GM08714 (cell line): ENCODE results near the gene RNF144A.

Experiments used
- H3K4me3 ChIP-seq: fragments of 200-500 bp; sonication (Bioruptor generic); 2 replicates; pipeline ENCODE4 v1.5.1; 2014; ENCODE audit warnings: mild to moderate bottlenecking, low read length, inconsistent platforms
- ZNF274 ChIP-seq: IDR thresholded peaks from 2 replicates; pipeline ENCODE4 v1.6.1; 2012; ENCODE audit warnings: mild to moderate bottlenecking, low read depth, low read length

The RNF144A gene

DNA sequence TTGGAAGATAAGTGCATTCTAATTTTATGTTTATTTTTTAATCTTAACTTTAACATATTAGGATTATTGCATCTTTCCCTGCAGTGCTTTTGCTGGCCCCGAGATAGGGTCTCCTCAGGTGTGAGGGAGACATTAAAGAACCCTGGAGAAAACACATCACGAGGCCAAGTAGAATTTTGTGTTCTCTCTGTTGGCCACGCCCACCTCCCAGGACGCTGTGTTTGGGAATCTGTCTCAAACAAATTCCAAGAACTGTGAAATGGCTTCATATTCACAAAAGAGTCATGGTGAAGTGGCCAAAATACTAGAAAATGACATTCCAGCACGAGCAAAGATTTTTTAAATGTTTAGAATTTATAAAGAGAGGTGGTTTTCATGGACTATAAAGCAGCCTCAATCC, 27.3 kb downstream of the RNF144A start:
- no peak overlapping the region for H3K4me3 ChIP-seq

DNA sequence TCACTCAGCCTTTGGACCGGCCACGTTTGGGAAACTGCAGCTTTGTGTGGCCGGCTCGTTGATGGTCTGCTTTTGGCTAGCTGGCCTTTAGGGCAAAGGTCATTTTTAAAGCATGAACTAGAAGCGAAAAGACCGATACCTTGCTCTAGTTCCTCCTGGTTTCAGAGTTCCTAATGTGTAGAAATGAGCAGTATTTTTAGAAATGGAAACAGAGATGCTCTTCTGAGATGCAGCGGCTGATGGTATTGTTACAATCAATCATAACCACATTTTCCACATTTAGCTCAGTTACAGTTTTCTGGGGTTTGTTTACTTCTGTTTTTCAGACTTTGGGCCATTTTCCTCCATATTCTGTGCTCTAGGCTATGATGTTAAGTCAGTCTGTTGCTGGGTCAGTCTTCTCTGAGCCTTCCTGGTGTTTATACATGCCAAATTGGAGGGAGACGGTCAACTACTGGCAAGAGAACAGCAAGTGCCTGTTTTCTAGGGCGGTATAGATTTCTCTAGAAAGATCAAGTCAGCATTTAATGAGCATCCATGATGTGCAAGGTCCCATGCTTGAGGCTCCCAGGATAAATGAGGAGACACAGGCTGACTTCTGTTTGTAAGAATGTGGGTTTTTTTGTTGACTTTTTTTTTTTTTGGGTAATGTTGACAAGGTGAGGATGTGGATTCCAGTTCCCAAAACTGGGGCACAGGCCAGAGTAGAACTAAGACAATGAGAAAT, 28.0 kb downstream of the RNF144A start:
- no peak for TF ChIP-seq ZNF274
- H3K4me3 ChIP-seq = peak overlapping the region; percentile 47; the same call in 1 of the 2 replicates

More for the DNA sequence above, 27.3 kb downstream of the RNF144A start:
- no peak for TF ChIP-seq ZNF274

DNA sequence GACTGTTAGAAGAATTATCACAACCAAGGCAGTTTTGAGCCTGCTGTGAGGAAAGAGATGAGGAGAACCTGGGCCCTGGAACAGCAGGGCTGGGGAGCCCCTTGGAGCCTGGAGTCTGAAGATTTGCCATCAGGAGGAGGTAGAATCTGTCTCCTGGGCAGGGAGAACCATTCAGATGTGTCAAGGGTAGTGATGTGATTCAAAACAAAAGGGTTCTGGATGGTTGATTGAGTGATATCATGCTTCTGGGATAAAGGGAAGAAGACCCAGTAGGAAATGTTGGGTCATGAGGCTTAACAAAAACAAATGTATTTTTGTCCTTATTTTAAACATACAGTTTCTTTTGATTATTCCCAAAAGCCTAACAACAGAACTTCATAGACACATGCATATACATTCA, 28.6 kb downstream of the RNF144A start:
- no peak overlapping the region; the same call in 1 of the 2 replicates for H3K4me3 ChIP-seq
- no peak for TF ChIP-seq ZNF274

DNA sequence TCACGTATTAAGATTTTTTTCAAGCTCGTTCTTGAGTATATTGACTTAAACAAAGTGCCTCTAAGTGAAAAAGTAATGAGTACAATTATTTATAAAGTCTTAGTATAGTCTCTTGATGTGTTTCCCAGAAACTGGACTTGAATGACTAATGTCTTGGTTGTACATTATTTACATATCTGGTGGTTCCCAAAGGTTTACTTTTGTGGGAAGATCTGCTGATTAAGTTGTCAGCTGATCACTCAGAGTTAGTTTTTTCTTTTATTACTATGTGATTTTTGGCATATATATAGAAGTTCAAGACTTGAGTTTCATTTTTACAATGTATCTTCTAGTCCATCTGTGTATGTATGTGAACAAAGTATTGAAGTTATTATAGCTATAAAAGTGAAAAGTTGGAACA, 29.5 kb downstream of the RNF144A start:
- no peak overlapping the region for H3K4me3 ChIP-seq
- TF ChIP-seq ZNF274 = no peak

DNA sequence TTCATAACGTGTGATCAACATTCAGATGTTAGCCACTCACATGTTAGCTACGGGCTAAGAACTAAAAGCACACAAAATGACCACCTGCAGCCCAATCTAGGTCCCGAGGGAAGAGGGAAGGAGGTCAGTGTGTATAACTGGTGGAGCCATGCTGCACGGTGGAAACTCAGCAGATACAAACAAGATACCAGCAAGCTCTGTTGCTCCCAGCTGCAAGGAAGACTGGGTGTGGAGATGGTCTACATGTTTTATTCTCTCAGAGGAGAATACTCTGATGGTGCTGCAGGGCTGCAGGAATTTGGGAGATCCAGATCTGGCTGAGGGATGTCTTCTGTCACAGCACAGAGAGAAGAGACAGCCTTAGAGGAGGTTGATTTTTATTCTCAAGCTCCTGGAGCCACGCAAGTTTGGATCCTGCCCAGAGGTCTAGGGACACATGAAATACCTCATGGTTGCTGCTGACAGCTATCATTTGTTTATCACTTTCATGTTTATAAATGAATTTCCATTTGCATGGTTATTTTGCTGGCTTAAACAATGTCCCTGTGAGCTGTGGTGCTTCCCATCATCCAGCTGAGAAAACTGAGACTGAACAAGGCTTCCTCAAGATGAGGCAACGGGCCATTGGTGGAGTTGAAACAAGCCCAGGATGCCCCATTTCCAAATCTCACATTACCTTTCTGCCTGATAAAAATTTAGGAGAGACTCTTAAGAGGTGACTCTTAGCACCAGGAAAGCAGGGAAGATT, 30.9 kb downstream of the RNF144A start:
- TF ChIP-seq ZNF274 = no peak

DNA sequence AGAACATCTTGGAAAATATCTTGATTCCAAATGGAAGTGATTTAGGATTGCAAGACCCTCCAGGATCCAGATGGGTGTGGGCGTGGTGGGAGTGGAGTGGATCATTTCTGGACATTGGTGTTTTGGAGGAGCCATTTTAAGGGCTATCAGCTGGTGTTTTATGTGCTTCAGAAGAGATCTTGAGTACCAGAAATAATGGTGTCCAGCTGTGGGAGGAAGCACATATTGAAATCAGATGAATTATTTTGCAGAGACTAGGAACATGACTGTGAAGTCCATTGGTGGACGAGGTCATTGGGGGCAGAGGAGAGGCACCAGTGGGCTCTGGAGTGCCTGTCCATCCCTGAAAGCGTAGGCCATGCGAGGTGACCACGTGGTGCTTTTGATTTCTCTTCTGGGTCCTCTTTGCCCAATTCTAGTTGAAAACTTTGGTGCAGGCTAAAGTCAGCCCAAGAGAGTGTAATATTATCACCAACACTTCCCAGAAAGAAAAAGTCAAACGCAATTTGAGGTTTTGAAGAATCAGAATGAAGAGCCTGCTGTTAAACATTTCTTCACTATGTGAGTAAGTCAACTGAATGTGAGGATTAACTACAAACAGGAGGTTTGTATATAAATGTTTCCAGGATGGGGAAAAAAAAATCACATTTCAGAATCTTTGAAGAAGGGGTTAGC, 31.6 kb downstream of the RNF144A start:
- TF ChIP-seq ZNF274 = no peak
- H3K4me3 ChIP-seq = no peak overlapping the region

More for the DNA sequence above, 30.9 kb downstream of the RNF144A start:
- H3K4me3 ChIP-seq = no peak overlapping the region

DNA sequence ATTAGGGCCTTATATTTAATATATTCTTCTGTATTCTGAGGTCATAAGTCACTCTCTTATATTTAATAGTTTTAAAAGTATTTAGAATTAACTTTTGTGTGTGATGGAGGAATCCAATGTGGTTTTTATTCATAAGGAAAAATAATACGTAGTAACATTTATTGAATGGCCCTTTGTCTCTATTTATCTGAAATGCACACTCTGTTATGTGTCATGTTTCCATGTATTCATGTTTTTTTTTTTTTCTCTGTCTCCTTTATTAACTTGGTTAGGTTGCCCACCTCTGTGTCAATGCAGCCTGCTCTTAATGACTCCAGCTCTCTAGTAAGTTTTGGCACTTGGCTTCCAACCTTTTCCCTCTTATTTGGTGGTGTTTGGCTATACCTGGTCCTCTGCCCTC, 33.8 kb downstream of the RNF144A start:
- TF ChIP-seq ZNF274 = no peak
- no peak overlapping the region for H3K4me3 ChIP-seq

DNA sequence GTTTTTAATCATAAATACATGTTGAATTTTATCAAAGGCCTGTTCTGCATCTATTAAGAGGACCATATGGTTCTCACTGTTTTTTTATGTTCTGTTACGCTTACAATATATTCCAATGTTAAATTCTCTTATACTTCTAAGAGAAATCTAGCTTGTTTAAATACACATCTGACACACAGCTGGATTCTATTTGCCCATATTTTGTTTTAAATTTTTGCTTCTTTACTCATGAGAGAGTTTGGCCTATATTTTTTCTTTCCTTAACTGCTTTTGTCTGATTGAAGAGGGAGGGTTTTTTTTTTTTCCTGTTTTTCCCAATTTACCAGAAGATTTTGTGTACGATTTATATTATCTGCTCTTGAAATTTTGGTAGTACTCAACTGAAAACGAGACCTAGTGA, 34.9 kb downstream of the RNF144A start:
- TF ChIP-seq ZNF274 = no peak
- no peak overlapping the region for H3K4me3 ChIP-seq

DNA sequence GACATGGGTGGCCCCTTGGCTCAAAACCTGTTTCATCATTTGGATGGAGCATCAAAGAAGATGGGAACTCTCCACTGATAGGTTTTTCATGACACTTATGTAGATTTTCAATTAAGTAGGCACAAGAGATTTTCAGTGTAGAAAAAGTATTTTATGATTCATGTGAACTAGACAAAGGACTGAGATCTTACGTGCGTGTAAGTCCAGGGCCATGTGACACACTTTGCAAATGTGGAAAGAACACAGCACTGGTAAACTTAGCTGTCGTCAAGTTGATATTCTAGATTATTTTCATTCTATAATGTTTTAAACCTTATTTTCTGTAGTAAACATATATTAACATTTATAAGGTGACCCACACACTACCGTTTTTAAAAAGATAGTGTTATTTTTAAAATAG, 37.4 kb downstream of the RNF144A start:
- no peak for TF ChIP-seq ZNF274
- no peak overlapping the region for H3K4me3 ChIP-seq

DNA sequence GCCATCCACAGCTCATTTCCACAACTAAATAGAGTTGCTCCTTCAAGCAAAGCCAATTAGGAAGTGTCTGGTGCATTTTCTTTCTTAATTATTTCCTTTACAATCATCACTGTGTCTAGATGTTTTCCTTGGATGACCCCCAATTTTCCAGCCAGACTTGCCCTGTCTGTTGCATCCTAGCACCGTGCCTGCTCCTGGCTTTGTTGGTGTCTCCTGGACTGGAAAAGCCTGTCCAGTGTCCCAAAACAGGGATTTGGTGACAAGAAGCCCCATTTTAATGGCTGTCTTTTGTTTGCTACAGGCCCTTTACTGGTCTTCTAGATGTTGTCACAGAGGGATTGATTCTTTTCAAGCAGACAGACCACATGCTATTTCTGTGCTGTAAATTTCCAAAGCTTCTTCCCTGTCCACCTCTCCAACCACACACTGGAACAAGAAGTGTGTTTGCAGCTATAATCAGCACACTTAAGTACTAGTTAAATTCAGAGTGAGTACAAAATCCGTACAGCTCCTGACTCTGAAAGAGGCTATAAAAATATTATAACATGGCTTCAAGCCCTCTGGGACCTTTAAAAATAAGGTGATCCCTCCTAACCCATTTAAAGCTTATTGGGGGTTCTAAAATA, 38.4 kb downstream of the RNF144A start:
- H3K4me3 ChIP-seq = no peak overlapping the region
- TF ChIP-seq ZNF274 = no peak

DNA sequence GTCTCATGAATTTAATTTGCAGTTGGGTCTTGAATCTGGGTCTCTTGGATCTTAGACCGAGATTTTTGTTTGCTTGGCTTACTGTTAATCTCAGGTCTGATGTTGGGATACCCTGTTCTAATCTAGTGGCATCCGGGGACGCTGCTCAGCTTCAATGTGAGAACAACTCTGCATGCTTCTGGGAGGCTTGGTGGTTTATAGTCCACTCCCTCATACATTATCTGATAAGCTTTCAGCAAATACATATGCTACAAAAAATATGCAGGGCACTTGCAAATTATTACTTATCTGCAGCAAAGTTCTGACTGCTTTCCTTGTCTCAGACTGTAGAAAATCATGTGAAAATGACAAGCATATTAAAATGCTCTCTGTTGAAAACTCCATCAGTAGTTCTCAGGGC, 39.4 kb downstream of the RNF144A start:
- TF ChIP-seq ZNF274 = no peak

DNA sequence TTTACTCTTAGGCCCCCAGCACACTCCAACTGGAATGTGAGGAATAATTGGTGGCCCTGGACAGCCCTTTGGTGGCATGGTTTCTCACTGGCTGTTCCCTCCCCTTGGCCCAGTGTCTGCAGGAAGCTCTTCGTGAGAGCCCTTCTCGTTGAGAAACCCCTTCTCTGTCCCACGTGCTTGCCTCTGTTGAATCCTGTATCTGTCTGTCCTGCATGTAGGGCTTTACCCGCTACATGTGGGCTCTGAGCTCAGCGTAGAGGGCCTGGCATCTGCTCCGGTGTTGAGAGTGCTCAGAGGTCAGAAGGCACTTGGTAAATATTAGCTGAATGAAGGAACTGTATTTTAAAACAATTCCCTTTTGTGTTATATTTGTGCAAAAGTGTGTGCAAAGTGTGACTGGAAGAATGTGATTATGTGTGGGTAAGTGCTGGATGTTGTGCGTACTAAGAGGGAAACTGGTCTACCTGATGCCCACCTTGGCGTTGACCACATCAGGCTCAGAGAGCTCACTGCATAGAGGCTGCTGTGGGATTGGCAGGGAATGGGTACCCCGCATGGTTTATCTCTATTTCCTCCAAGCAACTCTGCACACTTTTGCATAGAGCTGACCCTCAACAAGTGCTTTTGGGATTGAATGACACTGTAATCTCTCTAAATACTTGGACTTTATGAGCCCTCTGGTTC, 40.0 kb downstream of the RNF144A start:
- no peak for TF ChIP-seq ZNF274
- H3K4me3 ChIP-seq = no peak overlapping the region

More for the DNA sequence above, 39.4 kb downstream of the RNF144A start:
- no peak overlapping the region for H3K4me3 ChIP-seq

DNA sequence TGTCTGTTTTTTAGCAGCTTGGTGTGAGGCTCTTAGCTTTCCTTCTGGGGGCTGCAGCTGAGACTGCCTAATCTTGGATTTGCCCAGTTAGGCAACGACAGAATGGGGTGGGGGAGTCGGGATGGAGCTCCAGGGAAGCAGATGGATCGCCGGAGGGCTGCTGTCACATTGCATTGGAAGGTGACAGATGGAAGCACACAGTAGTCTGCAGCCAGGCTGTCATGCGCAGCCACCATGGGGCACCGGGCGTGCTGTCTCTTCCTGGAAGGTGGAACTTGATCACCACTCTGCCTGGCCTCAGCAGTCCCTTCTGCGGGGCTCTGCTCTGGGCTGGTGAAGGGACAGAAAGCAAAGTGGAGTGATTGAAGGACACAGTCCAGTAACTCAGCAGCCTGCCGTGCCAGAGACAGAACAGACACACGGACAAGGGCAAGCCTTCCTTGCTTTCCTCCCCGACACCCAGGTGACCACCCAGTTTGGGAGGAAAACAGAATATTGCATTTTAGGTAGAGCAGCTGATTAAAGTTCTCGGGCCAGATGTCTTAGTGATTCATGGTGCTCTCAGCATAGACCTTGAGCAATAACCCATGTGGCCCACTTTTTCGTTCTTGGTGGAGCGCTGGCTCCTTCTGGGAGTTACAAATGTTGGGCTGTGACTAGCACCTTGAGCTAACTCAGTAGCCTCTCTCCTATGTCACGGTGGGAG, 40.9 kb downstream of the RNF144A start:
- TF ChIP-seq ZNF274 = no peak
- no peak overlapping the region for H3K4me3 ChIP-seq
